Heart right ventricle (tissue), 16 donors: ENCODE measurements around the gene C1orf74. TPM values are rescaled to one million over a fixed set of nuclear protein-coding genes. Genes with fewer than 3 reads are reported as not detected.
A peak's percentile ranks its signal among the peaks of the same experiment; 100 is the strongest.

Source experiments
- ATAC-seq, 8 donors: fragments of 200-7000 bp; cut with Tn5 transposase; one replicate each; pipeline ENCODE4 v1.9.1; 2020; ENCODE audit warnings: mild to moderate bottlenecking in 8 of 8, moderate library complexity in 8 of 8, moderate number of reproducible peaks in 1 of 8
- DNase-seq, 2 donors: peaks; one replicate each; pipeline ENCODE4 v3.0.0-alpha.2; 2020
- H3K27ac ChIP-seq, 10 donors: fragments of 200-600 bp; sonication (generic) in 2 of 10; one replicate each; pipeline versions ENCODE4 v1.5.0 to v1.8.0; 2020 to 2022; ENCODE audit warnings: mild to moderate bottlenecking in 3 of 10
- H3K27me3 ChIP-seq, 7 donors: fragments of 200-600 bp; one replicate each; pipeline ENCODE4 v1.8.0; 2021 to 2022; ENCODE audit warnings: mild to moderate bottlenecking in 2 of 7
- H3K36me3 ChIP-seq, 9 donors: fragments of 200-600 bp; sonication (generic) in 1 of 9; one replicate each; pipeline versions ENCODE4 v1.5.0 to v1.8.0; 2020 to 2022; ENCODE audit warnings: mild to moderate bottlenecking in 2 of 9
- H3K4me1 ChIP-seq, 9 donors: fragments of 200-600 bp; sonication (generic) in 1 of 9; one replicate each; pipeline versions ENCODE4 v1.5.0 to v1.8.0; 2020 to 2022; ENCODE audit warnings: mild to moderate bottlenecking in 4 of 9
- H3K4me3 ChIP-seq, 10 donors: fragments of 200-600 bp; sonication (generic) in 2 of 10; one replicate each; pipeline versions ENCODE4 v1.5.0 to v1.8.0; 2020 to 2022; ENCODE audit warnings: mild to moderate bottlenecking in 7 of 10, moderate library complexity in 2 of 10
- H3K9me3 ChIP-seq, 11 donors: fragments of 200-600 bp in 10 of 11; sonication (generic) in 2 of 11; one replicate each; pipeline versions ENCODE4 v1.5.0 to v1.8.0; 2013 to 2022; ENCODE audit warnings: mild to moderate bottlenecking in 2 of 11, control low read depth in 1 of 11, moderate library complexity in 1 of 11
- CTCF ChIP-seq, 9 donors: fragments of 200-600 bp; sonication (generic) in 2 of 9; IDR thresholded peaks; one replicate each; pipeline versions ENCODE4 v1.5.0 to v1.8.0; 2021 to 2022; ENCODE audit warnings: antibody characterized with exemption in 9 of 9, mild to moderate bottlenecking in 5 of 9, moderate library complexity in 1 of 9
- WGBS, 2 donors: extraction: QIAGEN DNeasy Blood & Tissue Kit; methylation state at CpG; one replicate each; pipeline ENCODE4 v1.1.7; 2013; ENCODE audit warnings: inconsistent platforms in 1 of 2; 5-methylcytosine and 5-hydroxymethylcytosine counted together
- intact Hi-C, 10 donors: fragments of 100-400 bp; cut with DNase I; formaldehyde crosslinking; loops; one replicate each; pipeline versions ENCODE4 v1.11.1 to v1.14.2; 2022
- polyA plus RNA-seq, 2 donors: library from polyadenylated mRNA; stranded (reverse); fragments of 200-250 nt; gene quantifications; one replicate each; pipeline ENCODE4 v1.2.3, GENCODE V29; 2013
- total RNA-seq, 10 donors: library from RNA; stranded (reverse); fragmentation: NEBNext Ultra II Directional in 3 of 10; extraction: Animal tissue kit (Norgen Biotek cat#: 25700) in 3 of 10; gene quantifications; one replicate each; pipeline versions ENCODE4 v1.2.1 to v1.2.4, GENCODE V29; 2021 to 2023
- donor health status: Arrhythmogenic right ventricular cardiomyopathy.
- donor health status: ischemic (EF 13 %, LVEDD 7.1; RV severe dilation, severe dysfunction).
- donor health status: healthy with polysubstance abuse.
- donor health status: DM: no; HTN: yes; CAD: no.
- donor health status: DM: no; HTN: no; CAD: no.
- donor health status: ischemic (EF 25% LVEDD 6.9; RV normal size, moderate dysfunction).
- donor health status: ischemic (EF 25% LVEDD 5.7; RV mildly dilated, moderate dysfunction).
- donor health status: healthy.
- donor health status: DM: yes; HTN: yes; CAD: no.
- donor health status: Ischemic cardiomyopathy.
- donor health status: ischemic (EF 35%, LVEDD 5.7; RV mildly dilated, moderate dysfunction).
- donor health status: nonischemic (EF 11% LVEDD 7.7; RV severe dilation, severe dysfunction).
- donor health status: DM: yes; HTN: yes; CAD: no.
- donor health status: PGD.
- donor health status: ischemic (EF 29% LVEDD 5.4; RV normal size, mild dysfunction).
- donor health status: nonischemic (EF 23%, LVEDD 6.1; RV moderate dilation, normal function).

C1orf74 gene
- total and polyA plus RNA-seq, 12 donors, result 1.0 to 2.8 (median 1.8) TPM

GRCh38 chr1:209755926-209756614, 28.3 kb downstream of the C1orf74 start, which contains the start of gene TRAF3IP3:
Gene TRAF3IP3 (plus strand): TSS chr1:209756053. CDS start chr1:209760040, 3,987 bp downstream.
- peak; percentile 36 to 70 (median 60) for ATAC-seq
- peak in 1 of 2 donors; percentile 21 for DNase-seq
- Histone ChIP-seq H3K4me3 (peak within 1 kb of the TSS in 4 of 10 donors; percentile 5 to 55 (median 14)), H3K27me3 (no peaks in the 10 kb centered on the region), H3K36me3 (peaks cover 0 to 22% (median 0%) of the 10 kb centered on the region in 9 donors), H3K9me3 (no peaks in the 10 kb centered on the region), H3K27ac (peak within 1 kb of the TSS in 3 of 10 donors; percentile 31 to 92 (median 58)), H3K4me1 (peaks cover 0 to 63% (median 0%) of the 10 kb centered on the region in 9 donors)
- intact Hi-C loops, result no loop called here
- TF ChIP-seq CTCF (IDR thresholded peaks at IDR 0.05), result no peak
- 77% methylated on average over 10 of the region's 10 CpGs for WGBS, 2 donors

- DNase-seq, result no peak
- H3K27me3 ChIP-seq, result no peaks in the 10 kb centered on the region
- ATAC-seq, result no peak
- WGBS, 2 donors, result 79 to 100% methylated on average over 1 of the region's 1 CpG
- peak overlapping the region in 2 of 10 donors; percentile 13 to 92 for H3K27ac ChIP-seq
- no peak for TF ChIP-seq CTCF (IDR thresholded peaks at IDR 0.05)
- peaks cover 0 to 14% (median 0%) of the 10 kb centered on the region in 9 donors for H3K36me3 ChIP-seq
- H3K4me3 ChIP-seq, result no peak overlapping the region
- H3K4me1 ChIP-seq, result peaks cover 0 to 61% (median 0%) of the 10 kb centered on the region in 9 donors
- H3K9me3 ChIP-seq, result no peaks in the 10 kb centered on the region
- intact Hi-C loops, result no loop called here
Observed at GRCh38 chr1:209755256-209755655, 29.1 kb downstream of the C1orf74 start.

GRCh38 chr1:209752890-209753289, 31.5 kb downstream of the C1orf74 start:
- no peak for DNase-seq
- H3K4me1 ChIP-seq, result peaks cover 0 to 55% (median 3%) of the 10 kb centered on the region in 9 donors
- no peak for ATAC-seq

More at GRCh38 chr1:209752890-209753289, 31.5 kb downstream of the C1orf74 start:
- H3K4me3 ChIP-seq, result no peak overlapping the region
- intact Hi-C loops, result no loop called here
- H3K27me3 ChIP-seq, result no peaks in the 10 kb centered on the region
- H3K36me3 ChIP-seq, result no peaks in the 10 kb centered on the region
- H3K9me3 ChIP-seq, result no peaks in the 10 kb centered on the region
- H3K27ac ChIP-seq, result no peak overlapping the region
- 90% methylated on average over 3 of the region's 3 CpGs for WGBS, 2 donors
- no peak for TF ChIP-seq CTCF (IDR thresholded peaks at IDR 0.05)
